Activated T-cell treated with anti-CD3 and anti-CD28 coated beads, Interleukin-2, amount 50 U/mL, for 48 hours (primary cell): ENCODE measurements around the gene GRM6.

Experiments
- DNase-seq, 2 experiments: peaks; one replicate each; pipeline ENCODE4 v3.0.0-alpha.2; 2020

Gene GRM6

GRCh38 chr5:178994580-178995340, at the start of gene GRM6:
Gene GRM6, minus strand, starts transcription at chr5:178995320. Its CDS starts 376 bp downstream, at chr5:178994944.
- peak in 1 of 2 experiments; percentile 25 for DNase-seq

DNA sequence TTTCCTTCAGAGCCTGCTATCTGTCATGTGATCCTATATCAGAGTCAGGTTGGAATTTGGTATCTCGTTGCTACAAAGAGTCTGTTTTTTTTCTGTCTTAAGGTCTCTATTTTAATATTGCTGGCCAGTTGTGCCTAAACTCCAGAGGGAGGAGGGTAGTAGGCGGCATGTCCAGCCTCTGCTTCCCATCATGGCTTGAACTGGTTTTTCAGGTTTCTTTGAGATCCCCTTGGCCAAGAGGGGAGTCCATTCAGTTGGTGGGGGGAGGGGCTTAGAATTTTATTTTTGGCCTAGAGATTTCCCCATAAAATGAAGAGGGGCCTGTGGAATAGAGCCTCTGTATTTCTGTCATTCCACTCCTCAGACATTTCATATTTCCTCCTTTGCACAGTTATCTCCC, 49.6 kb upstream of the GRM6 start:
- no peak for DNase-seq

GRCh38 chr5:179033004-179033580, 38.0 kb upstream of the GRM6 start:
- no peak for DNase-seq

- peak; percentile 93 to 95 for DNase-seq
Measured at GRCh38 chr5:179023528-179024189, 28.5 kb upstream of the GRM6 start, which contains the start of gene ZNF879. Gene ZNF879, plus strand, starts transcription at chr5:179023804. Its CDS starts 1,201 bp downstream, at chr5:179025005.

DNA sequence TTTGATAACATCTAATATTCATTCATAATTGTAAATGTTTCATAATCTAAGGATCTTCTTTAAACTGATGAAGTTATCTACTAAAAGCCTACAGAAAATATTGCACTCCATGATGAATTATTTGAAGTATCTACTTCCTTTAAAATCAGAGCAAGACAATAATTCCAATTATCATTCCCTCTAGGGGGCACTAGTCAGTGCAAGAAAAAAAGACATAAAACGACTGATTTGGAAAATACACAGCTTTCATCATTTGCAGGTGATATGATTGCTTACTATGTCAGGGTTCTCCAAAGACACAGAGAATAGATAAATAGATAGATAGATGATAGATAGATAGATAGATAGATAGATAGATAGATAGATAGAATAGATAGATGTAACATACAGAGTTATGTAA, 13.5 kb upstream of the GRM6 start:
- DNase-seq, result no peak

DNA sequence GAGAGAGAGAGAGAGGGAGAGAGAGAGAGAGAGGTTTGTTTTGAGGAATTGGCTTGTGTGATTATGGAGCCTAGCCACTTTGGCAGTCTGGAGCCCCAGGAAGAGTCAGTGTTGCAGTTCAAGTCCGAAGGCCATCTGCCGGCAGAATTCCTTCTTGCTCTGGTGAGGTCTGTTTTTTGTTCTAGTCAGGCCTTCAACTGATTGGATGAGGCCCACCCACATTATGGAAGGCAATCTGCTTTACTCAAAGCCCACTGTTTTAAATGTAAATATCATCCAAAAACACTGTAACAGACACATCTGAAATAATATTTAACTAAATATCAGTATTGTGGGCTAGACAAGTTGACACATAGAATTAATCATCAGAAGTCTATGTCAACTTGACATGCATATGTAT, 11.4 kb upstream of the GRM6 start:
- DNase-seq, result no peak

- DNase-seq, result no peak
Measured at GRCh38 chr5:178998441-178998840, 3.3 kb upstream of the GRM6 start.

- no peak for DNase-seq
Measured at GRCh38 chr5:178997191-178997590, 2.1 kb upstream of the GRM6 start.

- DNase-seq, result no peak
Measured at GRCh38 chr5:178996156-178996555, 1.0 kb upstream of the GRM6 start.

DNA sequence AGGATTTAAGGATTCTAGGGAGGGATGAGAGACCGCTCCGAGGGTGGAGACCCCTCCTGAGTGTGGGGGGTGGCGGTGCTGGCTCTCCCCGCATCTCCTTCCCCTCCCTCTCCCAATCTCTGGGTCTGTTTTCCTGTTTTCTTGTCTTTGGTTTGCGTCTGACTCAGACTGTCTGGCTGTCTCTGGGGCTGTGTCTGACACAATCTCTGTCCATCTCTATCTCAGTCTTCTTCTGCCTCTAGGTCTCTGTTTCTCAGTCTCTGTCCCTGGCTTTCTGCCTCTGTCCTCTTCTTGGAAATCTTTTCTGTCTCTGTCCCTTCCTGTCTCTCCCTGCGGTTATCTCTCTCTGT, 196 bp upstream of the GRM6 start:
- no peak for DNase-seq

- DNase-seq, result no peak
Measured at GRCh38 chr5:178993955-178994579, 1.1 kb downstream of the GRM6 start.

GRCh38 chr5:178993236-178993765, 1.8 kb downstream of the GRM6 start:
- DNase-seq, result no peak

GRCh38 chr5:178992291-178992895, 2.7 kb downstream of the GRM6 start:
- no peak for DNase-seq

DNA sequence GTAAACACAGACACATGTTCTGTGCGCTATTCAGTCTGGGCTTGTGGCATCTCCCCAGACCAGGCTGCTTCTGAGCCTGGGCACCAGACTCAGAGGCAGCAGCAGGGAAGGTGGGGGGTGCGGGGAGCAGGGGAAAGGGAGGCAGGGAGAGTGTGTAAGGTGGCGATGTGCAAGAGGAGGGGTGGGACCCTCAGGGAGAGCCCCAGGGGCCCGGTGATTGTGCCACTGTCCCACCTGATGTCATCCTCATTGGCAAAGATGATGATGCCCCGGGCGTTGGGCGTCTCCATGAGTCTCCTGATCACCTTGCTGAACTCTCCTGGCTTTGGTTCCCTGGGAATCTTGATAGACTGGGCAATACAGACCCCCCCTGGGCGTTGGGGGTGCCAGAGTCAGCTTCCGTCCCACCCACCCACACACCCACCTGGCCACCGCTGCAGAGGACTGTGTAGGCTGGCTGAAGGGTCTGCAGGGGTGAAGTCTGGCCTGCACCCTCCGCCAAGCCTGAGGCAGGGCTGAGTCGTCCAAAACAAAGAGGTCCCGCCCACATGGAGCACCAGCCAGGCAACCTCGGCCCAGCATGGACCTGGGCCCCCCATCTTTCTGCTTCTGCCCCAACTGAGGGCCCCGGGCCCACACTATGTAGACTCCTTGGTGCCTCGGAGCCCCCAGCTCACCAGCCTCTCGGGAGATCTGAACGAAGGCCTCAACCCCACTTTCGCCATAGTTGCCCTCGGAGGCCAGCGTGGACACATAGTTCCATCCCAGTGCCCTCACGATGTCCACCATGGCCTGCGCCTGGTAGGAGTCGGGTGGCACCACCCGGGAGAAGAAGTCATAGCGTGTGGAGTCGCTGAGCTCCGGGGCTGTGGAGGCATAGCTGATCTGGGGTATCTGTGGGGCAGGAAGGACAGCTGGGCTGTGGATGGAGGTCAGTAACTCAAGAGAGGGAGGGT, 3.7 kb downstream of the GRM6 start:
- DNase-seq, result no peak

GRCh38 chr5:178990491-178990890, 4.6 kb downstream of the GRM6 start:
- no peak for DNase-seq

DNA sequence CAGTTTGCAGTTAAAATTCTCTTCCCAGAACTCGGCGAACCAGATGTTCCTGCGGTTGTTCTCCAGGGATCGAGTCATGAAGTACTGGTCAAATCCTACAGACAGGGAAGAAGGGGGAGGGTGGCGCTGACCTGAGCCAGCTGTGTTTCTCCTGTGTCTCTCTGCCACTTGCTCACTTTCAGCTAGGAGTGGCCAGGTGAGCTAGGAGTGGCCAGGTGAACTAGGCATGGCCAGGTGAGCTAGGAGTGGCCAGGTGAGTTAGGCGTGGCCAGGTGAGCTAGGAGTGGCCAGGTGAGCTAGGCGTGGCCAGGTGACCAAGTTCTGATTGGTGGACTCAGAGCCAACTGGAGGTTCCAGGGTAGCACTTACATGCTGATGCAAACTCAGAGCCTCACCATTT, 5.8 kb downstream of the GRM6 start:
- no peak for DNase-seq

DNA sequence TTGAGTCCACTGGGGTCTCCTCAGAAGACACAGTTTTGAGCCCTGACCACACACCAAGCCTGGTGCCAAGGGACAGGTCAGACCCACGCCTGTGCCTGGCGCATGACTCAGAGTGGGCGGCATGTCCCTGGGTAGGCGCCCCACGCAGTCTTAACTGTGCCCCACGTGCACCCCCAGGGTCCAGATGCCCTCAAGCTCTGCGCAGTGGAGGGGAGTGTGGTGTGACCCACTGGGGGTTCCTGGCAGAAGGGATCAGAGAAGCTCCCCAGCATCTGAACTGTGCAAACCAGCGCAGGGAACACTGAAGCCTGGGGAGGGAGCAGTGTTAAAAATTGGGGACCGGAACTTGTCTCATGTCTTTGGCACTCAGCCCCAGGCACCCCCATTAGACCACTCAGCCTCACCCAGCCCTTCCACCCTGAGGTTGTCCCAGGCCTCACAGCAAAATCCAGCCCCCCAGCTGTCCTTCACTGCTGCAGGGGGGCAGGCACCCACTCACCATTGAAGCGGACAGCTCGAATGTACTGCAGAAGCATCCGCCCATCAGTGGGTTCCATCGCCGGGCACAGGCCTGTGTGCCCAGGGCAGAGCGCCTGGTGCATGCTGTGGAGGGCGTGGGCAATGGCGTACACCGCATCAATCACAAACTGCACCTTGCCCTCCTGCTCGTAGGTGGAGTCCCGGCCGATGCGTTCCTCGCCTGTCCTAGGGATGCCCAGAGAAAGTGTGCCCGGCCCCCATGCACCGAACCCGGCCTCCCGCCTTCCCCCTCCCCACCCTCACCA, 6.5 kb downstream of the GRM6 start:
- no peak for DNase-seq

DNA sequence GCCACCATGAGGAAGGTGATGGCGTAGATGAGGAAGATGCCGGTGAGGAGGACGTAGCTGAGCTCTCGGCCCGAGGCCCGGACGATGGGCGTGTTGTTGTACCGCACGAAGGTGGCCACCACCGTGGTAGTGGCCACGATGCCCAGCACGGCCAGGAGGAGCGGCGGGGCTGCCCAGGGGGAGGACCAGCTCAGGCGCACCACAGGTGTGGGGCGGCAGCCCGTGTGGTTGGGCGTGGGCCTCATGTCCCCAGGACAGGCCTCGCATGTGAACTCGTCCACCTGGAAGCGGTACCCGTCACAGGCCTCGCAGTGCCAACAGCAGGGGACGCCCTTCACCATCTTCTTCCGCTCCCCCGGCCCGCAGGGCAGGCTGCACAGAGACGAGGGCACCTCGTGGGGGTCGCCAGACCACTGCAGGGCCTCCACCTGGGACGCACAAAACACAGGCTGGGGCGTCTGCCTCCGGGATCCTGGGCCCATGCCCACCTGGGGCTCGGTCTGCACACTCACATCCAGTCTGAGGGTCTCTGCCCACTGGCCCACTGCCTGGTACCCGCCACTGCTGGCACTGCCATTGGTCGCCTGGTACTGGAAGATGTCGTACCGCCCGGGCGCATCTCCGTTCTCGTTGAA, 8.7 kb downstream of the GRM6 start:
- no peak for DNase-seq

- DNase-seq, result no peak
Measured at GRCh38 chr5:178984145-178985072, 10.7 kb downstream of the GRM6 start.
